ENCODE results near the gene STARD4.

STARD4 gene

DNA sequence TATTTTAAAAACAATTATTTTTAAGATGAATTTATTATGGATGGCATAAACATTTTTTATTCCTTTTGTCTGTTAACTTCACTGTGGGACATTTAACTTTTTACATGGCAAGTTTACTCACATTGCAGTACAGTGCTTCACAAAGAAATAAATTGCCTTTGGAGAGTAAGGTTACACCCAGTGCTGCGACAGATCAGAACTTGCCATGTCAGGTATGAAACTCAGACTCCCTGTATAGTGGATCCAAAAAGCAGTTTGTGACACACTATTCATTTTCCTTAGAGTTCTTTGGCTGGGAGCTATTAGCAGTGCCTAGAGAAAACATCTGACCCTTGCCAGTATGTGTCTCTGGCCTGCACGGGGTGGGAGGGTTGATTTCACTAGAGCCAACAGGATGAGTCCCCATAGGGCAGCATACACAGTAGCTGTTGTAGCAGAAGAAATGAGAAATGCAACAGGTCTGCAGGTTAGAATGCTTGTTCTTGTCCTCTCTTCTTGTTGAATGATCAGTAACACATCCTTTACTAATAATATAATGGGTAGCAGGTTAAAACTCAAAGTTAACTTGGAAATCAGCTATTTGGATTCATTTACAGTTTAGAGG lies 42.9 kb downstream of the STARD4 start:
- no peak for DNase-seq

DNA sequence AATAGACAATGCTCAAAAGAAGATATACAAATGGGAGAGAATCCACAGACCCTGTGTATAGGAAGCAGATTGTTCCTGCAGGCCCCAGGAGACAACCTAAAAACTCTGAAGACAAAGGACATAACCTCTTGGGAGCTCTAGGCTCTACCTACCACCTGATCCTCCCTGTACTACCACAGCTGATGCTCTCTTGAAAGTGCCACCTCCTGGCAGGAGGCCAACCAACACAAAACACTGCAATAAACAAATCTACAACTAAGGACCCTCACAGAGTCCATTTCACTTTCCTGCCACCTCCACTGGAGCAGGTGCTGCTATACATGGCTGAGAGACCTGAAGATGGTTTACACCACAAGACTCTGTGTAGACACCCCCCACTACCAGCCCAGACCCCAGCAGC lies 49.0 kb downstream of the STARD4 start:
- no peak for DNase-seq

DNA sequence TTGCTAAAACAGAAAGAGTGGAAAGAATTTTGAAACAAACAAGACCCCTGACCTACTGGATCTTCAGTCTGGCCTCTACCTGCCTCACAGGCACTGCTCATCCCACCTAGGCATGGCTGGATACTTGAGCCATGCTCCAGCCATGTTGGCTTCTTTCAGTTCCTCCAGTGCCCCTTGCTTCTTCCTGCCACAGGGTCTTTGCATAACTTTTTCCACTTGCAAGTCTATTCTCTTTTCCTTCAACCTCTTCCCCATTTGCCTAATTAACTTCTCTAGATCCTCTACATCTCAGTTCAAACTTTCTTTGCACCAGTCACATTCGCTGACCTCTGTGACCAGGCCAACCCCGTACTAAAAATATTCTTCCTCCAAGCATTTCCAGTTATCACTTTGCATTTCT lies 50.4 kb downstream of the STARD4 start:
- DNase-seq, result no peak

DNA sequence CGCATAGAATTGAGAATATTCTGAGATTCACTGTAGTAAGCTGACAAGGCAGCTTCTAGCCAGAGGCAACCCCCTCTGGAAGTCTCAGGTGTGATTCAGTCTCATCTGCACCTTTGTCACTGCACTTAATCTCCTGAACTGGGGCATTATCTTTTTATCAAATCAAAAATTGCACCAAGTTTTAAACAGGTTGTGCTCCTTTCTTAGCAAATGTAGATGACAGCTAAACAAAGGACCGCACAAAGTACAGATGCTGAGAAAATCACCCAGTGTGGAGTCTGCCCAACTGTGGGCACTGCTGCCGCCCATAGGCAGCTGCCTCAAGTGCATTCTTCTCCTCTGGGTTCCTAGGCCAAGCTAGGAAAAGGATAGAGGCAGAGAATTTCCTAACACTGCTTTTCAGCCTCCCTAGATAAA lies 51.1 kb downstream of the STARD4 start:
- DNase-seq, result no peak

DNA sequence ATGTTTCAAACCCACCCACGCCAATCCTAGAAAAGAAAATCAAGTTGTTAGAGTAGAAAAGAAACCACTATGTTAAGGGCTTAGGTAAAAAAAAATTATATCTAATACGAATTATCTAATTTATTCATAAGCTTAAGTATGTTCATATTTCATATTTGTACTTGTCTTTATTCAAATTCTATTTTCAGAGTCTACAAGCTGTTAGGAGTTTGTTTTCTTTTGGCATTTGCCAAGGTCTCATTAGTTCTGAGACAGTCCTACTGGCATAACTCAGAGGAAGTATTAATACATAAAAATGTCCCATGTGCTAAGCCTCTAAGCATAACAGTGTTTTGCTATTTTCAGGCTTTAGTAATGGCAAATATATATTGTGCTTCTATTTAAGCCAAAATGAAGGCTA lies 57.6 kb downstream of the STARD4 start:
- no peak for DNase-seq

DNA sequence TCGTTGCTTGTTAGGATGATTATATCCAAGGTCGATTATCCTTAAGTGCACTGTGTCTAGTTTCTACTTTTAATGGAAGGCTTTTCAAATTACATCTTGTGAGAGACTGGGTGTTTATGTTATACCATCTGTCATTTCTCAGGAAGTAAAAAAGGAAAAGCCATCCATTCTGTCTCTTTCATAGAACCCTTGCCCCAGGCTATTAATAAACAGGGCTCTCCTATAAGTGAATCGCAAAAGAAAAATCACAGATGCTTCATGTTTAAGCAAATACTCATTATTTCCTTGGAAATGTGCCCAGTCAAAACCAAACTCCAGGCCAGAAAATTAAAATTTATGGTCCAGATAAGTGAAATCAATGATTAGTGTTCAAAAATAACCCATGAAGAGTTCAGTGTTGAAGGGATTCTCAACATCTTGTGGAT lies 58.1 kb downstream of the STARD4 start:
- DNase-seq, result no peak

DNA sequence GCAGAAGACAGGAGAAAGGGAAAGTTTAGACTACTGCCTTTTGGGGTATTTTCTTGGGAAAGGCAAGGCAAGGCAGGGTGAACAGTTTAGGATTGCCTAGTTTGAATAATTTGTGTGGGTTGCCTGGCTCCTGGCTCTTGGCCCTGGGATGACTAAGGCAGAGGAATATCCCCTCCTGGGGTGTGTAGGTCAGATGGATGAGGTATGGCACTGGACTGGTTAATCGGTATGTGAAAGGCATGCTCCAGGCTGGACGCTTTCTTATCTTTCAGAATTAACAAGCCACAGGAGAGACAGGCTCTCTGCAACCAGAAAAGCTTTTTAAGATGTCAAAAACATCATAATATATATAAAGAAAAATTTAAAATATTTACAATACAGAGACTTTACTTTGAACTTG lies 58.6 kb downstream of the STARD4 start:
- no peak for DNase-seq

DNA sequence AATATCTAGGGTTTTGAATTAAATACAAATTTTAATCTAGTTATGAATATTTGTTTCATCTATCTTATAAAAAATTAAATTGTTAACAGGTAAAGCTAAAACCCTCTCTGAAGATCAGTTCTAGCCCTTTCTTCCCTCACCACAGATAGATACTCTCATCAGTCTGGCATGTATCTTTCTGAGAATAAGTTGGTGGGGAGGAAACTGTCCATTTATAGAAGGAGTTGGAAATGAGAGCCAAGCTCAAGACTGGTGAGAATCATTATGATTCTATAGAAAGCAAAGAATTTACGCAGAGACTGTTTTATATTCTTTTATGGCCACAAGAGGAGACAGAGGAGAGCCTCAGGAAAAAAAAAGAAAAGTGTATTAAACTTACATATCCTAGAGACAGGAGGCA lies 59.0 kb downstream of the STARD4 start:
- no peak for DNase-seq

DNA sequence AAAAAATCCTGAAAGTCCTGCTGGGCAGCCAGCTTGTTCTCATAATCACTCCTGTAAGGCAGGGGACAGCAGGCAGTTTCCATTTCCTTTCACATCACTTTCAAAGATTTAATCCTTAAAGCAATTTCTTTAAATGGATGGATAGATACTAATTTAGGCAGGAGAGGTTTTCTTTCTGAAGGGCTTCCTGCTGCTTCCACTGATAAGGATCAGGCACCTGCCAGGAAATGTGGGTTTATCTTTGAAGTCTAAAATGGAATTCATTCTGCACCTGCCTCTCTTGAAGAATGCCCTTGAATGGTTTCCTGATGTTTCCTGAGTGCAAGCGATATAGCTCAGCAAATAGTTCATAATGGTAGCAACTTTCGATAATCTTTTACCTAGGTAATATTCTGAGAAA lies 64.5 kb downstream of the STARD4 start:
- no peak for DNase-seq

DNA sequence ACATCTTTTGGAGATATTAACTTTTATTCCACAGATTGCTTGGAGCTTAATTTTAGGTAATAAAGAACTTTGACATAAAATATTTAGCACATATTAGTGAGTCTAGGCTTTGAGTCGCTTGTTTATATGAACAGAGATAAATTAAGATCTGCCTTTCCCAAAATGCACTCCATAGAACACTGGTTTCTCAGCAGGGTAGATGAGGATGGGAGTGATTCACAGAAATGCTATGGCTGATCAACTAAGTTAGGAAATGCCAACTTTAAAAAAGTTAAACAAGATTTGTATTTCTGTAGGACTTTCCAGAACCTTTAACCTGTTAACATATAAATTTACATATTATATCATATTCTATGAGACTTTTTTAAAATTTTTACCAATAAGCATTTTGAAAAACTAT lies 65.2 kb downstream of the STARD4 start:
- no peak for DNase-seq
